Spleen (tissue), 7 donors: ENCODE results near the gene SHANK1.

ENCODE experiments used
- POLR2A ChIP-seq, 3 donors: fragments of 450-650 bp; IDR thresholded peaks; one replicate each; pipeline ENCODE4 v1.5.1; 2017; ENCODE audit warnings: antibody characterized with exemption in 3 of 3, mild to moderate bottlenecking in 1 of 3
- POLR2AphosphoS5 ChIP-seq, 3 donors: sonication (generic); formaldehyde crosslinking; IDR thresholded peaks; one replicate each; pipeline ENCODE4 v1.5.1; 2017; ENCODE audit warnings: antibody characterized with exemption in 3 of 3
- TF ChIP-seq, protein P1 (sequence below), 11 experiments: fragments of 200-600 bp in 7 of 11; fragments of 450-650 bp in 4 of 11; sonication (generic) in 4 of 11; IDR thresholded peaks in 8 of 11; conservative IDR thresholded peaks in 3 of 11; 1 replicate in 7 of 11; 2 replicates in 4 of 11; pipeline versions ENCODE4 v1.4.0 to v1.8.0; 2016 to 2021; ENCODE audit warnings: antibody characterized with exemption in 11 of 11, inconsistent platforms in 4 of 11, mild to moderate bottlenecking in 1 of 11
- donor health status: DM: no; HTN: no; CAD: no; lungs with moderate emphysema.
- donor health status: DM: no; HTN: no; CAD: no.
- donor health status: DM: no; HTN: no; CAD: no.

DNA sequence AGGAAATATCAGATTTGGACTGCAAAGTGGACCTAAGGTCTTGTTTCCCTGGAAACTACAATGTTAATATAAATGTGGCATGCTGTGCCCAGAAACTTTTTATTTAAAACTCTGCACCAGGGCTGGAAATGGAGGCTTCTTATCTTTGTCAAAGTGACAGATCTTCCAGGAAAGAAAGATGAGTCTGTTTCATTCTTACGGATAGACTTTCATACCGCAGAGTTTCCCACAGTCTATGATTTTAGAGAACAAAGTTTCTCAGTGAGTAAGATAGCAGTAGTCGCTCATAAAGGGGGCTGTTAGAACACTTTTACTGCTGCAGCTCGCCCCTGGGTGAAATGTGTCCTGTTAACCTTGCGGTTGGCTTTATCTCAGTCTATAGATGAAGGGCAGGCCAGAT, 10.3 kb upstream of the SHANK1 start:
- TF ChIP-seq, protein P1, sequence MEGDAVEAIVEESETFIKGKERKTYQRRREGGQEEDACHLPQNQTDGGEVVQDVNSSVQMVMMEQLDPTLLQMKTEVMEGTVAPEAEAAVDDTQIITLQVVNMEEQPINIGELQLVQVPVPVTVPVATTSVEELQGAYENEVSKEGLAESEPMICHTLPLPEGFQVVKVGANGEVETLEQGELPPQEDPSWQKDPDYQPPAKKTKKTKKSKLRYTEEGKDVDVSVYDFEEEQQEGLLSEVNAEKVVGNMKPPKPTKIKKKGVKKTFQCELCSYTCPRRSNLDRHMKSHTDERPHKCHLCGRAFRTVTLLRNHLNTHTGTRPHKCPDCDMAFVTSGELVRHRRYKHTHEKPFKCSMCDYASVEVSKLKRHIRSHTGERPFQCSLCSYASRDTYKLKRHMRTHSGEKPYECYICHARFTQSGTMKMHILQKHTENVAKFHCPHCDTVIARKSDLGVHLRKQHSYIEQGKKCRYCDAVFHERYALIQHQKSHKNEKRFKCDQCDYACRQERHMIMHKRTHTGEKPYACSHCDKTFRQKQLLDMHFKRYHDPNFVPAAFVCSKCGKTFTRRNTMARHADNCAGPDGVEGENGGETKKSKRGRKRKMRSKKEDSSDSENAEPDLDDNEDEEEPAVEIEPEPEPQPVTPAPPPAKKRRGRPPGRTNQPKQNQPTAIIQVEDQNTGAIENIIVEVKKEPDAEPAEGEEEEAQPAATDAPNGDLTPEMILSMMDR (IDR thresholded peaks at IDR 0.05 in 8 of 11, conservative IDR thresholded peaks at IDR 0.05 in 3 of 11): no peak
- no peak for TF ChIP-seq POLR2A (IDR thresholded peaks at IDR 0.05)
- no peak for TF ChIP-seq POLR2AphosphoS5 (IDR thresholded peaks at IDR 0.05)
